Prostate gland (tissue), 2 donors: Measurements from ENCODE around the gene PDGFC. TPM values are rescaled to one million over a fixed set of nuclear protein-coding genes. Genes with fewer than 3 reads are reported as not detected.

Experiments used
- DNase-seq: peaks from one replicate; pipeline ENCODE4 v3.0.0-alpha.2; 2019; ENCODE audit warnings: low spot score
- H3K27ac ChIP-seq, 2 donors: fragments of 200-600 bp; sonication (generic); 2 replicates each; pipeline ENCODE4 v1.5.1; 2017 to 2019
- H3K27me3 ChIP-seq: fragments of 200-600 bp; sonication (generic); replicated peaks from 2 replicates; pipeline ENCODE4 v1.5.1; 2019; ENCODE audit not compliant: insufficient read depth
- H3K36me3 ChIP-seq, 2 donors: fragments of 200-600 bp; sonication (generic); 1 replicate in 1 of 2; 2 replicates in 1 of 2; pipeline versions ENCODE4 v1.5.1 to v1.8.1; 2017 to 2019
- H3K4me1 ChIP-seq: fragments of 200-600 bp; sonication (generic); replicated peaks from 2 replicates; pipeline ENCODE4 v1.5.1; 2019
- H3K4me3 ChIP-seq, 2 donors: fragments of 200-600 bp; sonication (generic); 2 replicates each; pipeline ENCODE4 v1.5.1; 2017 to 2019
- H3K9me3 ChIP-seq: fragments of 200-600 bp; sonication (generic); 2 replicates; pipeline ENCODE4 v1.5.1; 2017
- CTCF ChIP-seq, 4 experiments: fragments of 200-600 bp in 2 of 4; fragments of 450-650 bp in 2 of 4; sonication (generic) in 2 of 4; IDR thresholded peaks; 1 replicate in 3 of 4; 2 replicates in 1 of 4; pipeline ENCODE4 v1.5.1; 2016 to 2019; ENCODE audit warnings: antibody characterized with exemption in 4 of 4, mild to moderate bottlenecking in 2 of 4, moderate library complexity in 2 of 4
- POLR2A ChIP-seq: fragments of 450-650 bp; IDR thresholded peaks from one replicate; pipeline ENCODE4 v1.6.1; 2016; ENCODE audit warnings: antibody characterized with exemption, mild to moderate bottlenecking
- POLR2AphosphoS5 ChIP-seq: sonication (generic); formaldehyde crosslinking; IDR thresholded peaks from one replicate; pipeline ENCODE4 v1.6.1; 2017; ENCODE audit warnings: antibody characterized with exemption
- WGBS: methylation state at CpG from one replicate; pipeline ENCODE4 v1.1.5; 2018; 5-methylcytosine and 5-hydroxymethylcytosine counted together
- intact Hi-C: fragments of 100-400 bp; cut with DNase I; formaldehyde crosslinking; loops from one replicate; pipeline ENCODE4 v1.14.2; 2022
- total RNA-seq, 2 donors: library from RNA; depleted of rRNA; stranded (reverse); fragments of >200 nt; gene quantifications; one replicate each; pipeline ENCODE4 v1.1.0, GENCODE V29; 2016

PDGFC gene
- total RNA-seq, 2 donors from 2014 or later, result 18.6 to 36.8 TPM

GRCh38 chr4:156991161-156991560 is 19.6 kb upstream of the PDGFC start:
- no peak for TF ChIP-seq POLR2AphosphoS5
- no peaks in the 10 kb centered on the region for H3K9me3 ChIP-seq
- H3K36me3 ChIP-seq, result no peaks in the 10 kb centered on the region
- no peak overlapping the region for H3K27ac ChIP-seq
- no peaks in the 10 kb centered on the region for H3K4me1 ChIP-seq
- H3K27me3 ChIP-seq, result no peaks in the 10 kb centered on the region
- intact Hi-C loops, result no loop called here
- no peak for DNase-seq
- H3K4me3 ChIP-seq, result no peak overlapping the region
- WGBS, result 90% methylated on average over 3 of the region's 3 CpGs

GRCh38 chr4:156983366-156983765 is 11.8 kb upstream of the PDGFC start:
- H3K4me1 ChIP-seq, result no peaks in the 10 kb centered on the region
- no peaks in the 10 kb centered on the region for H3K9me3 ChIP-seq
- H3K4me3 ChIP-seq, result no peak overlapping the region
- intact Hi-C loops, result no loop called here
- H3K27ac ChIP-seq, result no peak overlapping the region
- no peaks in the 10 kb centered on the region for H3K27me3 ChIP-seq
- peak in 2 of 4 experiments; percentile 35 to 37 for TF ChIP-seq CTCF (IDR thresholded peaks at IDR 0.05)
- no peak for TF ChIP-seq POLR2AphosphoS5
- 88% methylated on average over 1 of the region's 1 CpG for WGBS
- DNase-seq, result no peak
- H3K36me3 ChIP-seq, result no peaks in the 10 kb centered on the region

GRCh38 chr4:156981262-156981769 is 9.7 kb upstream of the PDGFC start:
- DNase-seq, result no peak
- H3K4me1 ChIP-seq, result no peaks in the 10 kb centered on the region
- 72% methylated on average over 3 of the region's 3 CpGs for WGBS
- H3K27me3 ChIP-seq, result no peaks in the 10 kb centered on the region
- H3K27ac ChIP-seq, result no peak overlapping the region
- no peak overlapping the region for H3K4me3 ChIP-seq
- H3K9me3 ChIP-seq, result no peaks in the 10 kb centered on the region
- TF ChIP-seq CTCF (IDR thresholded peaks at IDR 0.05) (no peak), POLR2AphosphoS5 (no peak), POLR2A (no peak)
- no peaks in the 10 kb centered on the region for H3K36me3 ChIP-seq
- intact Hi-C loops, result no loop called here

GRCh38 chr4:156977435-156978160 is 6.0 kb upstream of the PDGFC start:
- intact Hi-C loops, result loop anchor here (10.0 kb wide), 1 partner anchor 147 kb away; no protein-coding TSS in a partner anchor
- Histone ChIP-seq H3K9me3 (no peaks in the 10 kb centered on the region), H3K4me1 (no peaks in the 10 kb centered on the region), H3K27ac (no peak overlapping the region), H3K4me3 (no peak overlapping the region), H3K36me3 (no peaks in the 10 kb centered on the region), H3K27me3 (no peaks in the 10 kb centered on the region)
- TF ChIP-seq POLR2AphosphoS5, result no peak
- TF ChIP-seq CTCF (IDR thresholded peaks at IDR 0.05), result no peak
- TF ChIP-seq POLR2A, result no peak
- 80% methylated on average over 6 of the region's 6 CpGs for WGBS
- DNase-seq, result no peak

- H3K27me3 ChIP-seq, result no peaks in the 10 kb centered on the region
- H3K4me3 ChIP-seq, result no peak overlapping the region
- intact Hi-C loops, result loop anchor here (10.0 kb wide), 1 partner anchor 149 kb away; no protein-coding TSS in a partner anchor
- no peaks in the 10 kb centered on the region for H3K36me3 ChIP-seq
- no peak for DNase-seq
- H3K27ac ChIP-seq, result no peak overlapping the region
- H3K4me1 ChIP-seq, result no peaks in the 10 kb centered on the region
- no peaks in the 10 kb centered on the region for H3K9me3 ChIP-seq
- WGBS, result 87% methylated on average over 2 of the region's 2 CpGs
- TF ChIP-seq CTCF (IDR thresholded peaks at IDR 0.05) (no peak), POLR2AphosphoS5 (no peak), POLR2A (no peak)
Measured at GRCh38 chr4:156976147-156976546, 4.5 kb upstream of the PDGFC start.
